ENCODE results near the gene TIMELESS. TPM values are rescaled to one million over a fixed set of nuclear protein-coding genes. Genes with fewer than 3 reads are reported as not detected.

The TIMELESS gene
- total and polyA plus RNA-seq, 9 of the 15 experiments (the other 6 are each of a cell fraction or from before 2014, with no cell fraction given), result 11.9 to 59.2 (median 35.8) TPM

DNA sequence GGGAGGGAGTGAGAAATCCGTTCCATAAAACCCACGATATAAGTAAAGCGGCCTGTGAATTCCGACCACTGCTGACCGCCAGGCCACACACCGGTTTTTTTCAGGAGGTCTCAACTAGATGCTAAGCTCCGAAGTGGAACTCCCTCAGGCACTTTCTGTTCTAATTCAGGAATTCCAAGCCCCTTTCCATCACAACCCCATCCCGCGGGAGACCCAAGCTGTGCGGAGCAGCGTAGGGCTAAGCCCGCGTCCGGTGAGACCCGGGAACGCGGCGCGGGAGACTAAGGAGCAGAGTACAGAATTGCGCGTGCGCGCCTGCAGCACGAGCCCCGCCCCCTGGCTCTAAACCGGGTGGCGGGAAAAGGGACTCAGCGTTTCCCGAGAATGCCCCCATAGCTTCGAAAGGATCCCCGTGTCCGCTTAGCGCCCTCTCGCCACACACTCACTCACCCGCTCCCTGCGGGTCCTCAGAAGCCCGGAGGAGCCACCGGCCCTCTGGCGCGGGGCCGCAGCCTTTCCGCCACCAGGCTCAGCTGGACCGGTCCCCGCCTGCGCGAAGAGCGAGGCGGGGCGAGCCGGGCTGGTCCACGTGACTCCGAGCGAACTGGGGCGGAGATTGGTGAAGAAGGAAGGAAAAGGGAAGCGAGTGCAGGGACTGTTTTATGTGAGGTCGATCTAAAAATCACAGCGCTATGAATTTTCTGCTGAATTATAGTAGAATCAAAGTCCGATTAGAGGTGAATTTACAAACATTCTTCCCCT lies at the start of gene TIMELESS (continued):
- TF ChIP-seq, protein P1, sequence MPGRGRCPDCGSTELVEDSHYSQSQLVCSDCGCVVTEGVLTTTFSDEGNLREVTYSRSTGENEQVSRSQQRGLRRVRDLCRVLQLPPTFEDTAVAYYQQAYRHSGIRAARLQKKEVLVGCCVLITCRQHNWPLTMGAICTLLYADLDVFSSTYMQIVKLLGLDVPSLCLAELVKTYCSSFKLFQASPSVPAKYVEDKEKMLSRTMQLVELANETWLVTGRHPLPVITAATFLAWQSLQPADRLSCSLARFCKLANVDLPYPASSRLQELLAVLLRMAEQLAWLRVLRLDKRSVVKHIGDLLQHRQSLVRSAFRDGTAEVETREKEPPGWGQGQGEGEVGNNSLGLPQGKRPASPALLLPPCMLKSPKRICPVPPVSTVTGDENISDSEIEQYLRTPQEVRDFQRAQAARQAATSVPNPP (IDR thresholded peaks at IDR 0.05; ENCODE audit: borderline replicate concordance, insufficient read depth, insufficient read length), result no peak
- TF ChIP-seq, protein P2, sequence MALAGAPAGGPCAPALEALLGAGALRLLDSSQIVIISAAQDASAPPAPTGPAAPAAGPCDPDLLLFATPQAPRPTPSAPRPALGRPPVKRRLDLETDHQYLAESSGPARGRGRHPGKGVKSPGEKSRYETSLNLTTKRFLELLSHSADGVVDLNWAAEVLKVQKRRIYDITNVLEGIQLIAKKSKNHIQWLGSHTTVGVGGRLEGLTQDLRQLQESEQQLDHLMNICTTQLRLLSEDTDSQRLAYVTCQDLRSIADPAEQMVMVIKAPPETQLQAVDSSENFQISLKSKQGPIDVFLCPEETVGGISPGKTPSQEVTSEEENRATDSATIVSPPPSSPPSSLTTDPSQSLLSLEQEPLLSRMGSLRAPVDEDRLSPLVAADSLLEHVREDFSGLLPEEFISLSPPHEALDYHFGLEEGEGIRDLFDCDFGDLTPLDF (CRISPR knock-in tag; IDR thresholded peaks at IDR 0.05), result peak; percentile 99
- TF ChIP-seq ZNF41 (CRISPR knock-in tag; conservative IDR thresholded peaks at IDR 0.05) (no peak), FUS (optimal IDR thresholded peaks at IDR 0.05; ENCODE audit: low read depth, low read length) (no peak), CTBP1 (IDR thresholded peaks at IDR 0.05; ENCODE audit: borderline replicate concordance) (peak; percentile 47; the same call in 1 of the 2 replicates), HDAC2 (IDR thresholded peaks at IDR 0.05) (peak; percentile 60; the same call in 1 of the 2 replicates), HLTF (IDR thresholded peaks at IDR 0.05) (no peak), NELFE (IDR thresholded peaks at IDR 0.05; ENCODE audit: insufficient read depth, insufficient read length) (no peak), MYNN (IDR thresholded peaks at IDR 0.05) (no peak), MYNN (CRISPR knock-in tag; IDR thresholded peaks at IDR 0.05) (no peak), ZNF586 (CRISPR knock-in tag; conservative IDR thresholded peaks at IDR 0.05) (no peak), EHMT2 (IDR thresholded peaks at IDR 0.05) (no peak), ZFP1 (CRISPR knock-in tag; IDR thresholded peaks at IDR 0.05) (no peak), PHF21A (IDR thresholded peaks at IDR 0.05; ENCODE audit: borderline replicate concordance, low read depth) (peak; percentile 14; the same call in 1 of the 2 replicates), CHD2 (IDR thresholded peaks at IDR 0.05; ENCODE audit: low read depth, low read length) (no peak; the same call in 1 of the 2 replicates), ZNF584 (CRISPR knock-in tag; IDR thresholded peaks at IDR 0.05; ENCODE audit: low read depth) (no peak), ZNF324 (CRISPR knock-in tag; IDR thresholded peaks at IDR 0.05) (no peak), ETS2 (tag; IDR thresholded peaks at IDR 0.05; ENCODE audit: borderline replicate concordance, poor library complexity, severe bottlenecking) (no peak), SMARCE1 (IDR thresholded peaks at IDR 0.05) (no peak), EP400 (IDR thresholded peaks at IDR 0.05) (peak; percentile 92)
- TF ChIP-seq, protein P3, sequence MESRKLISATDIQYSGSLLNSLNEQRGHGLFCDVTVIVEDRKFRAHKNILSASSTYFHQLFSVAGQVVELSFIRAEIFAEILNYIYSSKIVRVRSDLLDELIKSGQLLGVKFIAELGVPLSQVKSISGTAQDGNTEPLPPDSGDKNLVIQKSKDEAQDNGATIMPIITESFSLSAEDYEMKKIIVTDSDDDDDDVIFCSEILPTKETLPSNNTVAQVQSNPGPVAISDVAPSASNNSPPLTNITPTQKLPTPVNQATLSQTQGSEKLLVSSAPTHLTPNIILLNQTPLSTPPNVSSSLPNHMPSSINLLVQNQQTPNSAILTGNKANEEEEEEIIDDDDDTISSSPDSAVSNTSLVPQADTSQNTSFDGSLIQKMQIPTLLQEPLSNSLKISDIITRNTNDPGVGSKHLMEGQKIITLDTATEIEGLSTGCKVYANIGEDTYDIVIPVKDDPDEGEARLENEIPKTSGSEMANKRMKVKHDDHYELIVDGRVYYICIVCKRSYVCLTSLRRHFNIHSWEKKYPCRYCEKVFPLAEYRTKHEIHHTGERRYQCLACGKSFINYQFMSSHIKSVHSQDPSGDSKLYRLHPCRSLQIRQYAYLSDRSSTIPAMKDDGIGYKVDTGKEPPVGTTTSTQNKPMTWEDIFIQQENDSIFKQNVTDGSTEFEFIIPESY (CRISPR knock-in tag; IDR thresholded peaks at IDR 0.05), result peak; percentile 74; the same call in 1 of the 2 replicates
- TF ChIP-seq, protein P4, sequence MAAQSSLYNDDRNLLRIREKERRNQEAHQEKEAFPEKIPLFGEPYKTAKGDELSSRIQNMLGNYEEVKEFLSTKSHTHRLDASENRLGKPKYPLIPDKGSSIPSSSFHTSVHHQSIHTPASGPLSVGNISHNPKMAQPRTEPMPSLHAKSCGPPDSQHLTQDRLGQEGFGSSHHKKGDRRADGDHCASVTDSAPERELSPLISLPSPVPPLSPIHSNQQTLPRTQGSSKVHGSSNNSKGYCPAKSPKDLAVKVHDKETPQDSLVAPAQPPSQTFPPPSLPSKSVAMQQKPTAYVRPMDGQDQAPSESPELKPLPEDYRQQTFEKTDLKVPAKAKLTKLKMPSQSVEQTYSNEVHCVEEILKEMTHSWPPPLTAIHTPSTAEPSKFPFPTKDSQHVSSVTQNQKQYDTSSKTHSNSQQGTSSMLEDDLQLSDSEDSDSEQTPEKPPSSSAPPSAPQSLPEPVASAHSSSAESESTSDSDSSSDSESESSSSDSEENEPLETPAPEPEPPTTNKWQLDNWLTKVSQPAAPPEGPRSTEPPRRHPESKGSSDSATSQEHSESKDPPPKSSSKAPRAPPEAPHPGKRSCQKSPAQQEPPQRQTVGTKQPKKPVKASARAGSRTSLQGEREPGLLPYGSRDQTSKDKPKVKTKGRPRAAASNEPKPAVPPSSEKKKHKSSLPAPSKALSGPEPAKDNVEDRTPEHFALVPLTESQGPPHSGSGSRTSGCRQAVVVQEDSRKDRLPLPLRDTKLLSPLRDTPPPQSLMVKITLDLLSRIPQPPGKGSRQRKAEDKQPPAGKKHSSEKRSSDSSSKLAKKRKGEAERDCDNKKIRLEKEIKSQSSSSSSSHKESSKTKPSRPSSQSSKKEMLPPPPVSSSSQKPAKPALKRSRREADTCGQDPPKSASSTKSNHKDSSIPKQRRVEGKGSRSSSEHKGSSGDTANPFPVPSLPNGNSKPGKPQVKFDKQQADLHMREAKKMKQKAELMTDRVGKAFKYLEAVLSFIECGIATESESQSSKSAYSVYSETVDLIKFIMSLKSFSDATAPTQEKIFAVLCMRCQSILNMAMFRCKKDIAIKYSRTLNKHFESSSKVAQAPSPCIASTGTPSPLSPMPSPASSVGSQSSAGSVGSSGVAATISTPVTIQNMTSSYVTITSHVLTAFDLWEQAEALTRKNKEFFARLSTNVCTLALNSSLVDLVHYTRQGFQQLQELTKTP (IDR thresholded peaks at IDR 0.05; ENCODE audit: low read depth in 1 of 2, partially characterized antibody in 2 of 2), result no peak
